Caco-2 (cell line): Measurements from ENCODE around the gene VGLL3. TPM values are rescaled to one million over a fixed set of nuclear protein-coding genes. Genes with fewer than 3 reads are reported as not detected.
"Not testable (repeated sequence)": the region's sequence is repeated elsewhere in the genome, so short reads cannot be mapped to it uniquely, and the experiment has no call there.

Source experiments
- BruUV-seq: library from RNA; stranded (reverse); fragments of 400-500 nt; replicated peaks from 2 replicates; lab custom pipeline; 2021; lab: Mats Ljungman, UMichigan
- CTCF ChIA-PET: fragments of 300-600 bp; sonication (Branson Sonifier 250); formaldehyde crosslinking; loops from one replicate; lab custom pipeline; 2022; ENCODE audit warnings: antibody characterized with exemption; lab: Charles Lee
- POLR2A ChIA-PET: fragments of 300-600 bp; sonication (Branson Sonifier 250); formaldehyde crosslinking; loops from one replicate; lab custom pipeline; 2022; ENCODE audit warnings: antibody characterized with exemption; lab: Charles Lee
- DNase-seq, 2 experiments: peaks; one replicate each; pipeline versions ENCODE4 v3.0.0 to v3.0.0-alpha.2; 2020 to 2022
- H3K27me3 ChIP-seq: replicated peaks from 2 replicates; pipeline ENCODE4 v1.6.0; 2011; ENCODE audit warnings: low read length; ENCODE audit not compliant: control insufficient read depth, insufficient read depth
- H3K36me3 ChIP-seq: 2 replicates; pipeline ENCODE4 v1.5.1; 2011; ENCODE audit warnings: low read length; ENCODE audit not compliant: control insufficient read depth, insufficient read depth
- H3K4me1 ChIP-seq: fragments of 250-450 bp; sonication (Bioruptor Pico); 2 replicates; pipeline ENCODE4 v1.5.1; 2020; ENCODE audit warnings: mild to moderate bottlenecking
- H3K4me3 ChIP-seq: 2 replicates; pipeline ENCODE4 v1.5.1; 2011; ENCODE audit warnings: low read depth, mild to moderate bottlenecking, control low read depth, low read length
- H3K9me3 ChIP-seq: fragments of 250-450 bp; sonication (Bioruptor Pico); 2 replicates; pipeline ENCODE4 v1.5.1; 2020; ENCODE audit warnings: mild to moderate bottlenecking, moderate library complexity
- H3K27ac Mint-ChIP-seq: one replicate; pipeline ENCODE4 v1.8.0; 2022; ENCODE audit warnings: mixed read lengths; ENCODE audit not compliant: unreplicated experiment
- H3K27me3 Mint-ChIP-seq: one replicate; pipeline ENCODE4 v1.8.0; 2022; ENCODE audit warnings: mixed read lengths; ENCODE audit not compliant: insufficient read depth, unreplicated experiment
- H3K36me3 Mint-ChIP-seq: one replicate; pipeline ENCODE4 v1.8.0; 2022; ENCODE audit warnings: mild to moderate bottlenecking, mixed read lengths; ENCODE audit not compliant: insufficient read depth, unreplicated experiment
- H3K4me1 Mint-ChIP-seq: one replicate; pipeline ENCODE4 v1.8.0; 2022; ENCODE audit warnings: low read depth, mixed read lengths; ENCODE audit not compliant: unreplicated experiment
- H3K4me3 Mint-ChIP-seq: one replicate; pipeline ENCODE4 v1.8.0; 2022; ENCODE audit warnings: mild to moderate bottlenecking, moderate library complexity, mixed read lengths; ENCODE audit not compliant: unreplicated experiment
- H3K9me3 Mint-ChIP-seq: one replicate; pipeline ENCODE4 v1.8.0; 2022; ENCODE audit warnings: mixed read lengths; ENCODE audit not compliant: unreplicated experiment
- CTCF ChIP-seq, 2 experiments: fragments of 200-600 bp in 1 of 2; IDR thresholded peaks; 1 replicate in 1 of 2; 2 replicates in 1 of 2; pipeline versions ENCODE4 v1.5.1 to v1.8.0; 2011 to 2022; ENCODE audit warnings: antibody characterized with exemption in 1 of 2, control low read depth in 1 of 2, inconsistent platforms in 1 of 2, low read depth in 1 of 2, low read length in 1 of 2, mild to moderate bottlenecking in 1 of 2, moderate library complexity in 1 of 2; ENCODE audit not compliant: insufficient read depth in 1 of 2, severe bottlenecking in 1 of 2, unreplicated experiment in 1 of 2
- intact Hi-C: fragments of 100-400 bp; cut with micrococcal nuclease; formaldehyde crosslinking; loops from one replicate; pipeline ENCODE4 v1.10.0; 2022; ENCODE audit not compliant: unreplicated experiment
- total RNA-seq: library from RNA; stranded (reverse); gene quantifications from 2 replicates; pipeline ENCODE4 v1.2.3, GENCODE V29; 2022

Gene VGLL3
- total RNA-seq, 1 experiment from 2014 or later: 8.2 TPM

DNA sequence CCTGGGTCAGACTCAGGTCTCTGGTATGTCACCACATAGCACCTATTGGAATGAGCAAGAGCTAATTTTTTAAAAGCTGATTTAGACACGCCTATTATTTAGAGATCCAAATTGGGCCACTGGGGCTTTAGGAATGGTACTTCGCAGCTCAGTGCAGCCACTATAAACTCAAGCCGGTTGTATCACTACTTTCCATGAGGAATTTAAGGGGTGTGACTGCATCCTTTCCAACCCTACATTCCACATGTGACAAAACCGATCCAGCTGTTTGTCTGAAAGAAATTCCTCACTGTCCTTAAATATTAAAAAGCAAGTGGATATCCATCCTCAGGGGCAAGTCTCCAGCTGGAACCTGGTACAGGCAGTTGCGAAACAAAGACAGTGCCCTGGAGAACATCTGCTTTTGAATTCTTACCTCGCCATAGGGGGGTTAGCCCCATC lies 12.8 kb downstream of the VGLL3 start:
- no peak for TF ChIP-seq CTCF (IDR thresholded peaks at IDR 0.05; ENCODE audit: insufficient read depth in 1 of 2, low read depth in 1 of 2, low read length in 1 of 2, severe bottlenecking in 1 of 2, unreplicated experiment in 1 of 2)
- no peaks in the 10 kb centered on the region for H3K27me3 ChIP-seq
- Mint-ChIP-seq H3K27ac (no peak overlapping the region), H3K27me3 (no peaks in the 10 kb centered on the region), H3K36me3 (peaks cover 6% of the 10 kb centered on the region), H3K4me1 (no peaks in the 10 kb centered on the region), H3K4me3 (no peak overlapping the region), H3K9me3 (no peaks in the 10 kb centered on the region)
- no peak overlapping the region for H3K4me3 ChIP-seq
- H3K36me3 ChIP-seq: no peaks in the 10 kb centered on the region
- BruUV-seq: no TSS peak
- intact Hi-C loops: no loop called here
- CTCF ChIA-PET: no interaction called here
- H3K9me3 ChIP-seq: no peaks in the 10 kb centered on the region
- POLR2A ChIA-PET: no interaction called here
- no peak for DNase-seq
- no peaks in the 10 kb centered on the region for H3K4me1 ChIP-seq

GRCh38 chr3:86976219-86976618 lies 14.7 kb downstream of the VGLL3 start:
- no peak overlapping the region for H3K27ac Mint-ChIP-seq
- Histone ChIP-seq H3K27me3 (no peaks in the 10 kb centered on the region), H3K9me3 (no peaks in the 10 kb centered on the region), H3K36me3 (no peaks in the 10 kb centered on the region), H3K4me1 (no peaks in the 10 kb centered on the region), H3K4me3 (no peak overlapping the region)
- no peaks in the 10 kb centered on the region for H3K27me3 Mint-ChIP-seq
- H3K36me3 Mint-ChIP-seq: peaks cover 6% of the 10 kb centered on the region
- no peaks in the 10 kb centered on the region for H3K9me3 Mint-ChIP-seq
- no peak for TF ChIP-seq CTCF (IDR thresholded peaks at IDR 0.05; ENCODE audit: insufficient read depth in 1 of 2, low read depth in 1 of 2, low read length in 1 of 2, severe bottlenecking in 1 of 2, unreplicated experiment in 1 of 2)
- no TSS peak for BruUV-seq
- POLR2A ChIA-PET: no interaction called here
- intact Hi-C loops: no loop called here
- no peak overlapping the region for H3K4me3 Mint-ChIP-seq
- no peak for DNase-seq
- CTCF ChIA-PET: no interaction called here
- no peaks in the 10 kb centered on the region for H3K4me1 Mint-ChIP-seq

GRCh38 chr3:86974177-86974576 lies 16.8 kb downstream of the VGLL3 start:
- H3K9me3 ChIP-seq, H3K4me1 Mint-ChIP-seq, intact Hi-C loops, H3K4me1 ChIP-seq, CTCF ChIA-PET, H3K27me3 Mint-ChIP-seq, H3K4me3 Mint-ChIP-seq, BruUV-seq, POLR2A ChIA-PET, H3K27me3 ChIP-seq, H3K36me3 ChIP-seq, H3K4me3 ChIP-seq, DNase-seq, H3K9me3 Mint-ChIP-seq, H3K27ac Mint-ChIP-seq: not testable (repeated sequence)
- peaks cover 12% of the 10 kb centered on the region for H3K36me3 Mint-ChIP-seq

DNA sequence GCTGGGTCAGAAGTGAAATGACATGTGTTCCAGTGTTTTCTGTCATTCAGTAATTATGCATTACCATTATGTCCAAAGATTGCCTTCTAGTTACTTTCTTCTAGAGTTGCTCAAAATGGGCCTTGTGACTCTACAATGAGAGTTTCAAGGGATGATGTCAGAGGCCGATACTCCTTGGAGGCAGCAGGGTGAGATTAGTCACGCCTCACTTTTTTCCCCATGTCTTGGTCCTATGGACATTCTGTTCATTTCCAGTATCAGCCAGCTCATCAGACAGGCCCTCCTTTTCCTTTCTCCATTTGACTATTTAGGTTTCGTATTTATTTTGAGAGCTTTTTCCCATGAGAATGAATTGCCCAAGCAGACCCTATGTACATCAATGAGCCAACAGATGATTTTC lies 17.5 kb downstream of the VGLL3 start:
- Histone ChIP-seq H3K36me3 (no peaks in the 10 kb centered on the region), H3K9me3 (no peaks in the 10 kb centered on the region), H3K4me3 (no peak overlapping the region), H3K4me1 (peaks cover 9% of the 10 kb centered on the region), H3K27me3 (no peaks in the 10 kb centered on the region)
- CTCF ChIA-PET: no interaction called here
- no peak overlapping the region for H3K27ac Mint-ChIP-seq
- no peak overlapping the region for H3K4me3 Mint-ChIP-seq
- peaks cover 15% of the 10 kb centered on the region for H3K36me3 Mint-ChIP-seq
- H3K27me3 Mint-ChIP-seq: no peaks in the 10 kb centered on the region
- BruUV-seq: no TSS peak
- POLR2A ChIA-PET: no interaction called here
- intact Hi-C loops: no loop called here
- H3K9me3 Mint-ChIP-seq: no peaks in the 10 kb centered on the region
- TF ChIP-seq CTCF (IDR thresholded peaks at IDR 0.05; ENCODE audit: insufficient read depth in 1 of 2, low read depth in 1 of 2, low read length in 1 of 2, severe bottlenecking in 1 of 2, unreplicated experiment in 1 of 2): no peak
- peaks cover 6% of the 10 kb centered on the region for H3K4me1 Mint-ChIP-seq
- DNase-seq: no peak
